HG03196 (cell line): ENCODE data around the gene FAM32A.
"Not testable (repeated sequence)": the region's sequence is repeated elsewhere in the genome, so short reads cannot be mapped to it uniquely, and the experiment has no call there.

ENCODE experiments used
- ATAC-seq: cut with Tn5 transposase; IDR thresholded peaks from one replicate; pipeline ENCODE4 v1.9.1; 2021; ENCODE audit not compliant: unreplicated experiment

FAM32A gene

GRCh38 chr19:16164222-16164890 is 20.9 kb upstream of the FAM32A start:
- ATAC-seq, result no peak

GRCh38 chr19:16166417-16166816 is 18.8 kb upstream of the FAM32A start:
- no peak for ATAC-seq

- no peak for ATAC-seq
Measured at GRCh38 chr19:16167055-16167454, 18.2 kb upstream of the FAM32A start.

GRCh38 chr19:16168465-16169081 is 16.6 kb upstream of the FAM32A start:
- no peak for ATAC-seq

GRCh38 chr19:16170134-16170533 is 15.1 kb upstream of the FAM32A start:
- ATAC-seq, result no peak

GRCh38 chr19:16175954-16176353 is 9.3 kb upstream of the FAM32A start:
- no peak for ATAC-seq

- ATAC-seq, result not testable (repeated sequence)
Measured at GRCh38 chr19:16178866-16179265, 6.3 kb upstream of the FAM32A start.

GRCh38 chr19:16180611-16181010 is 4.6 kb upstream of the FAM32A start:
- no peak for ATAC-seq

- ATAC-seq, result no peak
Measured at GRCh38 chr19:16184665-16185122, 516 bp upstream of the FAM32A start.

GRCh38 chr19:16185768-16186123 is 536 bp downstream of the FAM32A start:
- no peak for ATAC-seq

- no peak for ATAC-seq
Measured at GRCh38 chr19:16188521-16188920, 3.3 kb downstream of the FAM32A start.

GRCh38 chr19:16190198-16190597 is 5.0 kb downstream of the FAM32A start:
- ATAC-seq, result no peak

GRCh38 chr19:16190736-16191135 is 5.5 kb downstream of the FAM32A start:
- ATAC-seq, result no peak

GRCh38 chr19:16191216-16191908 is 6.2 kb downstream of the FAM32A start:
- no peak for ATAC-seq

GRCh38 chr19:16193466-16193865 is 8.3 kb downstream of the FAM32A start:
- ATAC-seq, result no peak

- no peak for ATAC-seq
Measured at GRCh38 chr19:16197188-16197621, 12.0 kb downstream of the FAM32A start.

- ATAC-seq, result peak; percentile 86
Measured at GRCh38 chr19:16197622-16198369, 12.6 kb downstream of the FAM32A start, which contains the start of gene AP1M1. TSS of gene AP1M1 (plus strand) at chr19:16197911. CDS start at chr19:16198027, 116 bp downstream.

GRCh38 chr19:16198370-16198651 is 13.1 kb downstream of the FAM32A start:
- ATAC-seq, result peak; percentile 2

GRCh38 chr19:16199275-16199932 is 14.2 kb downstream of the FAM32A start:
- no peak for ATAC-seq

GRCh38 chr19:16200038-16201010 is 15.1 kb downstream of the FAM32A start:
- no peak for ATAC-seq
